ENCODE data around the gene WIPF1.

The WIPF1 gene

DNA sequence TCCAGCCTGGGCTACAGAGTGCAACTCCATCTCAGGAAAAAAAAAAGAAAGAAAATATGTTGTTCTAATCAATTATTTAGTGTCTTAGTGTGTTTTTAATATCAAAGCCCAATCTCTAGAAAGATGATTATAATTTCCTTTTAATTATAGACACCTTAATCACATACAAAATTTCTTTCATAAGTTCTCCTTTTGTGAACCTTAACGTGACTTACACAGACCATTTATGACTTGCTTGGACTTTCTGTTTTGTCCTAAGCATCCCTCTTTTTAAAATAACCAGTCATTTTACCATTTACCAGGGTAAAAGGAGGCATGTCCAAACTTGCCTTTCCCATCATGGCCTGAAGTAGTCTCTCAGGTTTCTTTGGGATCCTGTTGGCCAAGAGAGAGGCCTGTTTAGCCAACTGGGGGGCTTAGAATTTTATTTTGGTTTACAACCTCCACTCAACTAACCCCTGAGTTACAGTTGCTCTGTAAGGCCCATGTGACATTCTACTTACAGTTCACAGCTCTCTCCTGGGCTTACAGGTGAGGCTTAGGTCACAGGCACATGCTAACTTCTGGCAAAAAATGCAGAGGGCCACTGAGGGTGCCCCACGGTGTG, 86.9 kb downstream of the WIPF1 start:
- H3K9me3 ChIP-seq (ENCODE audit: low read depth, low read length), result peaks cover 11% of the 10 kb centered on the region; the same call in 1 of the 2 replicates
- TF ChIP-seq POLR2AphosphoS5 (IDR thresholded peaks at IDR 0.05; ENCODE audit: borderline replicate concordance, low read depth, low read length) (no peak), EZH2 (IDR thresholded peaks at IDR 0.05) (no peak), FOXP2 (optimal IDR thresholded peaks at IDR 0.05; ENCODE audit: control extremely low read depth, extremely low read length, insufficient read depth) (no peak)
- H3K36me3 ChIP-seq (ENCODE audit: insufficient read depth, low read length), result no peaks in the 10 kb centered on the region
- H3K4me3 ChIP-seq, result no peak overlapping the region
- peak; percentile 24 for DNase-seq (ENCODE audit: low read depth, low spot score)
- no peak overlapping the region for H3K27ac ChIP-seq
- no peak overlapping the region for H3K9ac ChIP-seq (ENCODE audit: insufficient read length)

Measured in SK-N-MC (cell line).